Duodenal mucosa (tissue), 2 donors: ENCODE data around the gene GABRA4.

ENCODE experiments used
- H3K27ac ChIP-seq: one replicate; pipeline ENCODE4 v1.7.0; 2013; ENCODE audit warnings: low read depth, low read length
- H3K27me3 ChIP-seq, 2 donors: one replicate each; pipeline ENCODE4 v1.7.0; 2013; ENCODE audit warnings: low read length in 2 of 2, control low read depth in 1 of 2; ENCODE audit not compliant: insufficient read depth in 2 of 2, control insufficient read depth in 1 of 2
- H3K36me3 ChIP-seq, 2 donors: one replicate each; pipeline ENCODE4 v1.7.0; 2013; ENCODE audit warnings: low read length in 2 of 2, control low read depth in 1 of 2; ENCODE audit not compliant: insufficient read depth in 2 of 2, control insufficient read depth in 1 of 2
- H3K4me1 ChIP-seq, 2 donors: one replicate each; pipeline ENCODE4 v1.7.0; 2013; ENCODE audit warnings: low read length in 2 of 2, control low read depth in 1 of 2; ENCODE audit not compliant: insufficient read depth in 2 of 2, control insufficient read depth in 1 of 2
- H3K4me3 ChIP-seq, 2 donors: one replicate each; pipeline ENCODE4 v1.7.0; 2013; ENCODE audit warnings: low read length in 2 of 2, low read depth in 1 of 2
- H3K9ac ChIP-seq, 2 donors: one replicate each; pipeline ENCODE4 v1.7.0; 2013; ENCODE audit warnings: low read length in 2 of 2, low read depth in 1 of 2
- H3K9me3 ChIP-seq, 2 donors: one replicate each; pipeline ENCODE4 v1.7.0; 2013; ENCODE audit warnings: low read length in 2 of 2, control low read depth in 1 of 2; ENCODE audit not compliant: control insufficient read depth in 1 of 2

Gene GABRA4

GRCh38 chr4:46993075-46994006, at the start of gene GABRA4:
GABRA4 (minus strand) TSS chr4:46993581; CDS start chr4:46993424, 157 bp downstream.
- peak within 1 kb of the TSS in 1 of 2 donors; percentile 25 for H3K9ac ChIP-seq
- peak within 1 kb of the TSS; percentile 62 to 69 for H3K4me3 ChIP-seq
- H3K4me1 ChIP-seq = peaks cover 12 to 22% of the 10 kb centered on the region in 2 donors
- no peak within 1 kb of the TSS for H3K27ac ChIP-seq
- peaks cover 14 to 24% of the 10 kb centered on the region in 2 donors for H3K27me3 ChIP-seq
- H3K36me3 ChIP-seq = no peaks in the 10 kb centered on the region
- H3K9me3 ChIP-seq = no peaks in the 10 kb centered on the region

GRCh38 chr4:47040828-47041227, 47.4 kb upstream of the GABRA4 start:
- H3K4me3 ChIP-seq = no peak overlapping the region

GRCh38 chr4:47038263-47038662, 44.9 kb upstream of the GABRA4 start:
- Histone ChIP-seq H3K9ac (no peak overlapping the region), H3K27ac (no peak overlapping the region), H3K4me1 (no peaks in the 10 kb centered on the region), H3K9me3 (no peaks in the 10 kb centered on the region), H3K27me3 (no peaks in the 10 kb centered on the region), H3K36me3 (no peaks in the 10 kb centered on the region), H3K4me3 (no peak overlapping the region)

More at GRCh38 chr4:47040828-47041227, 47.4 kb upstream of the GABRA4 start:
- no peaks in the 10 kb centered on the region for H3K36me3 ChIP-seq
- no peak overlapping the region for H3K27ac ChIP-seq
- H3K27me3 ChIP-seq = no peaks in the 10 kb centered on the region
- no peaks in the 10 kb centered on the region for H3K4me1 ChIP-seq
- H3K9me3 ChIP-seq = no peaks in the 10 kb centered on the region
- no peak overlapping the region for H3K9ac ChIP-seq

- H3K4me1 ChIP-seq = peaks cover 0 to 6% of the 10 kb centered on the region in 2 donors
- no peaks in the 10 kb centered on the region for H3K36me3 ChIP-seq
- peak overlapping the region; percentile 57 to 69 for H3K4me3 ChIP-seq
- H3K27me3 ChIP-seq = peaks cover 0 to 17% of the 10 kb centered on the region in 2 donors
- no peak overlapping the region for H3K27ac ChIP-seq
- H3K9me3 ChIP-seq = no peaks in the 10 kb centered on the region
- H3K9ac ChIP-seq = peak overlapping the region in 1 of 2 donors; percentile 30
These were observed 39.2 kb upstream of the GABRA4 start for GRCh38 chr4:47032405-47033106.

- Histone ChIP-seq H3K4me1 (peaks cover 0 to 6% of the 10 kb centered on the region in 2 donors), H3K9ac (peak overlapping the region in 1 of 2 donors; percentile 36), H3K9me3 (no peaks in the 10 kb centered on the region), H3K27ac (no peak overlapping the region), H3K27me3 (peaks cover 0 to 17% of the 10 kb centered on the region in 2 donors), H3K4me3 (peak overlapping the region; percentile 57 to 69), H3K36me3 (no peaks in the 10 kb centered on the region)
These were observed 38.5 kb upstream of the GABRA4 start for GRCh38 chr4:47031751-47032404.

- Histone ChIP-seq H3K9ac (peak within 1 kb of the TSS in 1 of 2 donors; percentile 36), H3K4me3 (peak within 1 kb of the TSS; percentile 57 to 69)
These were observed 37.8 kb upstream of the GABRA4 start, which contains the start of gene GABRB1 for GRCh38 chr4:47031011-47031678. GABRB1 (plus strand) TSS chr4:47031567.

GRCh38 chr4:47017494-47017893, 24.1 kb upstream of the GABRA4 start:
- H3K27me3 ChIP-seq = no peaks in the 10 kb centered on the region
- H3K9me3 ChIP-seq = no peaks in the 10 kb centered on the region
- no peaks in the 10 kb centered on the region for H3K4me1 ChIP-seq
- no peaks in the 10 kb centered on the region for H3K36me3 ChIP-seq
- no peak overlapping the region for H3K27ac ChIP-seq
- H3K4me3 ChIP-seq = no peak overlapping the region
- no peak overlapping the region for H3K9ac ChIP-seq

More at GRCh38 chr4:47031011-47031678, 37.8 kb upstream of the GABRA4 start, which contains the start of gene GABRB1:
- Histone ChIP-seq H3K36me3 (no peaks in the 10 kb centered on the region), H3K9me3 (no peaks in the 10 kb centered on the region), H3K27me3 (peaks cover 0 to 17% of the 10 kb centered on the region in 2 donors), H3K4me1 (peaks cover 0 to 6% of the 10 kb centered on the region in 2 donors), H3K27ac (no peak within 1 kb of the TSS)

- H3K27ac ChIP-seq = no peak overlapping the region
These were observed 23.7 kb upstream of the GABRA4 start for GRCh38 chr4:47017081-47017480.

GRCh38 chr4:47013373-47013772, 20.0 kb upstream of the GABRA4 start:
- Histone ChIP-seq H3K9ac (no peak overlapping the region), H3K4me1 (peaks cover 4 to 16% of the 10 kb centered on the region in 2 donors), H3K4me3 (no peak overlapping the region), H3K36me3 (no peaks in the 10 kb centered on the region), H3K27ac (no peak overlapping the region), H3K27me3 (no peaks in the 10 kb centered on the region), H3K9me3 (no peaks in the 10 kb centered on the region)

More at GRCh38 chr4:47017081-47017480, 23.7 kb upstream of the GABRA4 start:
- Histone ChIP-seq H3K9ac (no peak overlapping the region), H3K9me3 (no peaks in the 10 kb centered on the region), H3K36me3 (no peaks in the 10 kb centered on the region), H3K4me1 (no peaks in the 10 kb centered on the region), H3K27me3 (no peaks in the 10 kb centered on the region), H3K4me3 (no peak overlapping the region)
